Muscle of arm (tissue), 12 donors: ENCODE results near the gene TM9SF3. TPM values are rescaled to one million over a fixed set of nuclear protein-coding genes. Genes with fewer than 3 reads are reported as not detected.

Experiments used
- DNase-seq: peaks from one replicate; pipeline ENCODE4 v3.0.0-alpha.2; 2013
- polyA plus RNA-seq, 12 donors: library from polyadenylated mRNA; unstranded; fragments of 120-200 nt; gene quantifications; one replicate each; pipeline ENCODE4 v1.2.1, GENCODE V29; 2013; ENCODE audit not compliant: insufficient read length in 12 of 12

TM9SF3 gene
- polyA plus RNA-seq, 12 donors = 82.7 to 149 (median 108) TPM; not detected in 1

GRCh38 chr10:96478355-96478754 lies 108.5 kb downstream of the TM9SF3 start:
- DNase-seq = no peak

DNA sequence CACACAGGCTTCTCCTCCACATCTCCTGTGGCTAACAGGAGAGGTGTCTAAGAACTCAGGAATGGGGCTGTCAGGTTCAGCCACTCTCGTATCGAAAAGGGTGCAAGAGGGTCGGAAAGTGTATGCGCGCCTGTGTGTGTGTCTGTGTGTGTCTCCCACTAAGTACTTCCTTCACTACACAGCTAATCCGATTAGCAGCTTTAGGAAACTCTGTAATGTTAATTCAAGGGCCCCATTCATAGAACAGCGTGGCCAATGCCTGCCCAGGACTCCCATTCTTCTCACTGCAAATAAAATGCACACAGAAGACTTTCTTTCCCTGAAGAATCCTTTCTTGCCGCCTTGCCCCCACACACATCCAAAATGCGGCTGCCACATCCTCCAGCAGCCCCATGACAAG lies 112.9 kb downstream of the TM9SF3 start:
- DNase-seq = no peak

DNA sequence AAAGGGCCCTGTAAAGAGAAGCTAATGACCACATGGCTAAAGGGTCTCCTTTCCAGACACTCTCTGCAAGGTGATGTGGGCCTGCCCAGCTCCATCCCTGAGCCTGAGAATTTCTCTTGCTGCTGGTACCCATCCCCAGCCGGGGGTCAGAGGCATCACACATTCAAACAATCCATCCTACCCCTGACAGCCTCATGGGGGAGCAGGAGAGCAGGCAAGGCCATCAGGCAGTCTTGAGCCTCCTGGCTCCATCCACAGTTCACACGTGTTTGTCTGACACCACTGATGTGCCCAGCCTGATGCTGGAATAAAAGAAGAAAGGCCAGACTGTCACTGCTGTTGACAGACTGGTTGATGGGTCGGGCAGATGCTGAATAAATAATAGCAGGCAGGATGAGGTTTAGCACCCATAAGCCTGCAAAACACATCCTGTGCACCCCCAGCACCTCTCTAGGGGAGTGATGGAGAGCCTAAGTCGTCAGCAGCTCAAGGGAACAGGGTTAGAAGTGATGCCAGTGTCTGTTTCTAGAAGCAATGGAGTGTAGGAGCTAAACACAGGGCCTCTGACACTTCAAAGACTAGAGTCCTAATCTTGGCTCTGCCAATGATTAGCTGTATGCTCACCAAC lies 116.6 kb downstream of the TM9SF3 start:
- DNase-seq = no peak

GRCh38 chr10:96468845-96469244 lies 118.0 kb downstream of the TM9SF3 start:
- DNase-seq = no peak

Other genes starting within 250 kb of the TM9SF3 start
- gene OPALIN, start 228.0 kb downstream of the TM9SF3 start, polyA plus RNA-seq = not detected
- 1 to 10 TPM in 10 of 12 donors, under 1 TPM in 1, not detected in 1; 0.84 to 3.3 (median 1.8) TPM for gene TLL2, start 73.1 kb downstream of the TM9SF3 start, polyA plus RNA-seq
- gene PIK3AP1, start 133.5 kb upstream of the TM9SF3 start, polyA plus RNA-seq = 1 to 10 TPM in 11 of 12 donors, not detected in 1; 1.5 to 7.3 (median 2.2) TPM
- 10 to 100 TPM in 11 of 12 donors, not detected in 1; 12.0 to 24.9 (median 17.1) TPM for gene LCOR, start 245.3 kb upstream of the TM9SF3 start, polyA plus RNA-seq